ENCODE measurements around the gene KCNIP1.

- TF ChIP-seq POLR2A (IDR thresholded peaks at IDR 0.05) (no peak), CTCF (IDR thresholded peaks at IDR 0.05) (no peak)
Observed at GRCh38 chr5:170536525-170536924, 32.7 kb downstream of the KCNIP1 start.
